Pons (tissue), 1 donor: ENCODE data around the gene XRN1.
"Not testable (repeated sequence)": the region's sequence is repeated elsewhere in the genome, so short reads cannot be mapped to it uniquely, and the experiment has no call there.

ENCODE experiments used
- DNase-seq: peaks from one replicate; pipeline ENCODE4 v3.0.0-alpha.2; 2016; ENCODE audit warnings: low spot score

The XRN1 gene

DNA sequence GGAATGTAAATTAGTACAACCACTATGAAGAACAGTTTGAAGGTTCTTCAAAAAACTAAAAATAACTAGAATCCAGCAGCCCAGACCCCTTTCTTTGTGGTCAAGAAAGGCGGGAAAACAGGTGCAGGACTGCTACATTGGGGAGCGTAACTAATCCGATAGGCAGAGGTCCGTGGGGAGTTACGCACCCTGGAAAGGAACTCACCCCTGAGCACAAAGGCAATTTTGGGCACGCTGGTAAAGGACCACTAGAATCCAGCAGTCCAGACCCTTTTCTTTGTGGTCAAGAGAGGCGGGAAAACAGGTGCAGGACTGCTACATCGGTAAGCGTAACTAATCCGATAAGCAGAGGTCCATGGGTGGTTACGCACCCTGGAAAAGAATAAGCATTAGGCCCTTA lies 9.7 kb downstream of the XRN1 start:
- DNase-seq = not testable (repeated sequence)

DNA sequence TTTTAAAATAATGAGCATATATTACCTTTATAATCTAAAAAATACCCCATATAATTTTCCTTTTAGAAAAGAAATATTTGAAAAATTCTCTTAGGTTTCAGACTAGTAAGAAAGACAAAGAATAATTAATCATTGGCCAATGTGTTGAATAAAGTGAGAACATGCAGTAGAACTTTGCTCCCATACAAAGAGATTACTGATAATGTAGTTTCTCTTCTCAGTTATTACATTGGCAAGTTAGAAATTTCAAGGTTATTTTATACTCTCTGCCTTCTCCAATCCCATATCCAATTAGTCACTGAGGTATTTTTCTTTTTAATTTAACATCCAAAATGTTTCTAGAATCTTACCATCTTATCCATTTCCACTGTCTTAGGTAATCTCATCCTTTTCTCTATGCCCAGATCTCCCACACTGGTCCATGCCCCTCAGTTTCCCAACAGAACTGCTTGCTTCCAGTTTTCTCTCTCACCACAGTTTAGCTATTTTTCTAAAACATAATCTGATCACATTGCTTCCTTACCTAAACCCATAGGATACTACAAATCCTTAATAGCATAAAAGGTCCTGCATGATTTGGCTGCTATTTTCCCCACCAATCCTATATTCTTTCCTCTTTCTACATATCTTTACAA lies 10.8 kb downstream of the XRN1 start:
- no peak for DNase-seq

DNA sequence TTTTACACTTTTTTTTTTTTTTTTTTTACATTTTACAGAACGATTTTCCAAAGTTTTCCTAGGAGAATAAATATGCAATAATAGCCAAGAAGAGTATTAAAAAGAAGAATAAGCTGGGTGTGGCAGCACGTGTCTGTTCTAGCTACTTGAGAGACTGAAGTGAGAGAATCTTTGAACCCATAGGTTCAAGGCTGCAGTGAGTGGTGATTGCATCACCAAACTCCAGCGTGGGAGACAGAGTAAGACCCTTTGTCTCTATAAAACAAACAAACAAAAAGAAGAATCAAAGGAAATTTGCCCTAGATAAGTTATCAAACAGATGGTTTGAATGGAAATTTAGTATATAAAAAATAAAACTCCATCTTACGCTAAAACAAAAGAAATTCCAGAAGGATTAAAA lies 13.3 kb downstream of the XRN1 start:
- DNase-seq = no peak

DNA sequence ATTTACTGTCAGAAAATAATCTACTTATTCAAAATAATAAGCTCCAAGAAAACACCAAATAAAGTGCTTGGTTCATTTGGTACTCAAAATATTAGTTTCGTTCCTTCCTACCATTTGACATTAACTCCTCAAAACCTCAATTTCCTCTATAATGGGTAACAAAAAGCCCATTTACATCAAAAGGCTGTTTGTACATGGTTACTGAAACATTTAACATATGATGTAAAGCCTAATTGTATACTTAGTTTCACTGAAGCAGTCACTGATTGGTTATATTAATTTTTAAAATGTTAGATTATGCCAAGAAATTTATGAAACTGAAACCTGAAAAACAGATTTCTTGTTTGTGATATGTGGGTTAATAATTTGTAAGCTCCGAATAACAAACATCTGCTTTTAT lies 14.7 kb downstream of the XRN1 start:
- DNase-seq = no peak

DNA sequence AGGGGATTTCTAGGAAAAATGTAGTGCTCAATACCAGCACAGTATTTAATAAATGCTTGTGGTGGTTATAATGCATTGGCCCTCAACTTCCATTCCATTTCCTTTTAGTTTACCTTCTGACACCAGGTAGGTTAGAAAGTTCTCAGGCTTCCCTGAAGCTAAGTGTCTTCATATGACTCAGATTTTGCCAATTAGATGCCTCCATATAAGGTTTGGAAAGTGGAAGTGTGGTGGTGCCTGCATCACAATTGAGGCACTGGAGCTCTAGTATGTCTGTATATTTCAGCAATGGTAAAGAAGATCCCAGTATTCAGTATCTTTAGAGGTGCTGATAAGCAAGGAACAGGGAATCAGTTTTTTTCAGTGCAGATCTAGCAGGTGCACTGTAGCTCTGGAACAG lies 18.3 kb downstream of the XRN1 start:
- DNase-seq = no peak

DNA sequence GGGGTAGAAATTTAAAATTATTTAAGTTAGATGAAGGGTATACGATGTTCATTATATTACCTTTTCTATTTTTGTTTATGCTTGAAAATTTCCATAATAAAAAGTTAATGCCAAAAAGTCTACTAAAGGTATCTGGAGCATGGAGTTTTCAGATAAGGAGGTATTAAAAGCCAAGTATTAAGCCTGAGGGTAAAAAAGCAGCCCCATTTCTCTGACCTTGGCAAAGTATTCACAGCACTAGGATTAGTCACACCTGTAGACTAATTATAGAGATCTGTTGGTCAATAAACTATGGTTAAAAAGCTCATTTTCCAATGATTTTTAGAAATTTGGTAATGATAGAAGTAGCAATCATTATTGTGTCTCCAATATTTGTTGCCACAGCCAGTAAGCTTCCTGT lies 23.1 kb downstream of the XRN1 start:
- DNase-seq = no peak

DNA sequence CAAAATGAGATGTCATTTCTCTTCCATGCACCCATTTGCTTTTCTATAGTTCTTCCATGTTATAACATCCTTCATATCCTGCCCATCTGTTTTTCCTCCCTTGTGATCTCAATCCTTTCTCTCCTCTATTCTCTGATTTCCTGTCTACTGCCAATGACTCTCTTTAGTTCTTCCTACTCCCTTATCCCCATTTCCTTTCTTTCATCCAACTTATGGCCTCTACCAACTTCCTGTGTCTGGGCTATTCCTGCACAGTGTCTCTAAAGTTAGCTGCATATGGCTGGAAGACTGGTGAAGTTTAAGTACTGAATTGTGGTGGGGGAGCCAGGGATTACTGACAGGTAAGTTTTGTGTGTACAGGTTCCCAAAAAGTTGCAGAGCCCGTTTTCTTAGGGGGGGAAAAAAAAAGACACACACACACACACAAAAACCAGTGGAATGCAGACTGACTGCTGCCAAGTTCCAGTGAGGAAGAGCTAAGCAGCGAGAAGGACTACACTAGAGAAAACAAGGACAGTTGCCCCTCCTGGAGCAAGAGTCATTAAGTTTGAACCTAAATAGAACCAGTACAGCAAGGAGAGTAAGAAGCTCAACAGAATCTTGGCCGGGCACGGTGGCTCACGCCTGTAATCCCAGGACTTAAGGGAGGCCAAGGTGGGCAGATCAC lies 28.8 kb downstream of the XRN1 start:
- DNase-seq = no peak

DNA sequence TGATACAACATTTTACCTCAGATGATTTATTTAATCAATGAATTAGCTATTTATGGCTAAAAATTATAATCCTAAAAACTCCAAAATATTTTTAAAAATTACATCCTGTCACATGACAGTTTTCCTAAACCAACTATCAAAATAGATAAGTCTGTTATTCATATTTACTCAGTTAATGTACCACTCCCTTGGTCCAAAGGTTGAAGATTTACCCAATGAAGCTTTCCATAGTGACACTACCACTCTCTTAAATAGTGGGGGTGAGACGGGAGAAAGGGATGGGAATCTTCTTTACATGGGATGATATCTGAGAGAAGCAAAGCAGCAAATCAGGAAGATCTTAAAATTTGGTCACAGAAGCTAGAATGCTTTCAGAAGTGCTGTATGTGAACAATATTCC lies 30.5 kb downstream of the XRN1 start:
- DNase-seq = no peak

DNA sequence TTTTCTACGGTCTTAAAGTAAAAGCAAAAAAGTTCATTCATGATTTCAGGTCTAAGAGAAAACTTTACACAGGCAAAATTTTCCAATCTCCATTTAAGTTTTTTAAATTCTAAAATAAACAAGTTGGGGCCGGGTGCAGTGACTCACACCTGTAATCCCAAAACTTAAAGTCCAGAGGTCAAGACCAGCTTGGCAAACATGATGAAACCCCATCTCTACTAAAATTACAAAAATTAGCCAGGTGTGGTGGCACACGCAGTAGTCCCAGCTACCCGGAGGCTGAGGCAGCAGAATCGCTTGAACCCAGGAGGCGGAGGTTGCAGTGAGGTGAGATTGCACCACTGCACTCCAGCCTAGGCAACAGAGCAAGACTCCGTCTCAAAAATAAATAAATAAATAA lies 47.3 kb downstream of the XRN1 start:
- not testable (repeated sequence) for DNase-seq

DNA sequence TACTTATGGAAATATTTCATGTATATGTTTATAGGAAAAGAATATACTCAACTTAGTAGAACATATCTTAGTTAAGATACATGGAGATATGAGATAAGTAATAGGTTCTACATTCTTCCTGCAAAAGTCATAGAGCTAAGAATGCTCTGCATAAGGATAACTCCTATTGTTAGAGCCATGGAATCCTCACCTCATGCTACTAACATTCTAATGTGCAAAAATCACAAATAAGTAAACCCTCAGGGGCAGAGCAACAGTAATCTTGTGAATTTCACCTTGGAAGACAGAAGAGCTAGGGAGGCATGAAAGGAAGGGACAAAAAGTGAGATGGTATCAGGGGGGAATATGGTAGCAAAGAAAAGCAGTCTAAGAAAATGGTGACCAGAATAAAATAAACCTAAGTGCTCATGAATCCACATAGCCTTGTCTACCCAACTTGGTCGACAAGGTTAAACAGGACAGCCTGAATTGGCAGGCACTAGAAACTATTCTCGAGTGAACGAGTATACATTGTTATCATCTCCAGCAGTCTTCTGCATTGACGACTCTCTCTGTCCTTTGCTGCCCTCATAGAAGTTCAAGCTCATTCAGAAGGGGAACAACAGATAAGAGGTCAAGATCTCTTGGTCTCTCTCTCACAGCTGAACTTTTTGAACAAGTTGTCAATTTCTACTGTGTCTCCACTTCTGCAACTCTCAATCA lies 52.8 kb downstream of the XRN1 start:
- no peak for DNase-seq

DNA sequence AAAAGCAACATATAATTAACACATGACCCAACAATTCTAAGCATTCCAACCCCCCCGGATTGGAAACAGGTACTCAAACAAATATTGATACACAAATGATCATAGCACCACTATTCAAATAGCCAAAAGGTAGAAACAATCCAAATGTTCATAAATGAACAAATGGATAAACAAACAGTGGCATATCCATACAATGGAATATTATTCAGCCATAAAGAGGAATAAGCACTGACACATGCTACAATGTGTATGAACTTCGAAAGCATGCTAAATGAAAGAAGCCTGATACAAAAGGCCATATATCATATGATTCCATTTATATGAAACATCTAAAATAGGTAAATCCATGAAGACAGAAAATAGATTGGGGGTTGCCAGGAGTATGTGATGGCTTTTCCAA lies 62.8 kb downstream of the XRN1 start:
- no peak for DNase-seq

DNA sequence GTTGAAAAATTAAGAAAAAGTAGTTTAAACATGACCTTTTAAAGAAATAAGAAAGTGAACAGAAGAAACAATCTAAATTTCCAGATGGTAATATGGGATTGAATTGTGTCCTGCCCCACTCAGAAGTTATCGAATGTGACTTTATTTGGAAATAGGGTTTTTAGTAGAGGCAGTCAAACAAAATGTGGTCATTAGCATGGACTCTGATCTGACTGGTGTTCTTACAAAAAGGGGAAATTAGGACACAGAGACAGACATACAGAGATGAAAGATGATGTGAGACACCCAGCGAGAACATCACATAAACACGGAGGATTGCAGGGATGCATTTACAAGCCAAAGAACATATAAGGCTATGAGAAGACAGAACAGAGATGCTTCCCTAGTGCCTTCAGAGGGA lies 73.2 kb downstream of the XRN1 start:
- DNase-seq = no peak

DNA sequence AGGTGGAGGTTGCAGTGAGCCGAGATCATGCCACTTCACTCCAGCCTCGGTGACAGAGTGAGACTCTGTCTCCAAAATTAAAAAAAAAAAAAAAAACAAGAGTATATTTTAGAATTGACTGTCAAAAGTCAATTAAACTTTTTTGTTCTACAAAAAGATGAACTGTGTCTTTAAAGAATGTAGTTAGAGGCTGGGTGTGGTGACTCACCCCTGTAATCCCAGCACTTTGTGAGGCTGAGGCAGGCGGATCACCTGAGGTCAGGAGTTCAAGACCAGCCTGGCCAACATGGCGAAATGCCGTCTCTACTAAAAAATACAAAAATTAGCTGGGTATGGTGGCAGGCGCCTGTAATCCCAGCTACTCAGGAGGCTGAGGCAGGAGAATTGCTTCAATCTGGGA lies 78.3 kb downstream of the XRN1 start:
- DNase-seq = not testable (repeated sequence)

DNA sequence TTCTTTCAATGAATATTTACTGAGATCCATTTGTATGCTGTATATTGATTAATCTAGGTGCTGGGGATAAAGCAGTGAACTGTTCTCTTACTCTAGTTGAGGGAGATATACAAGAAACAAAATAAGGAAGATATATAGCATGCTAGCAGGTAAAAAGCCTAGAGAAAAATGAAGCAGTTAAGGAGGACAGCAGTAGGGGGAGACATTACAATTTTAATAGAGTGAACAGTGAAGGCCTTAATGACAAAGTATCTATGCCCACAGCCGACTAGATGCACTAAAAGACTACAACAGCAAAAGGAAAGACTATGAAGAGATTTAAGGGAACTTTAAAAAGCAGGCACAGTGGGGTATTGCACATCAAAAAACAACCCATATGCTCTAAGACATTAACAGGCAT lies 81.4 kb downstream of the XRN1 start:
- no peak for DNase-seq

DNA sequence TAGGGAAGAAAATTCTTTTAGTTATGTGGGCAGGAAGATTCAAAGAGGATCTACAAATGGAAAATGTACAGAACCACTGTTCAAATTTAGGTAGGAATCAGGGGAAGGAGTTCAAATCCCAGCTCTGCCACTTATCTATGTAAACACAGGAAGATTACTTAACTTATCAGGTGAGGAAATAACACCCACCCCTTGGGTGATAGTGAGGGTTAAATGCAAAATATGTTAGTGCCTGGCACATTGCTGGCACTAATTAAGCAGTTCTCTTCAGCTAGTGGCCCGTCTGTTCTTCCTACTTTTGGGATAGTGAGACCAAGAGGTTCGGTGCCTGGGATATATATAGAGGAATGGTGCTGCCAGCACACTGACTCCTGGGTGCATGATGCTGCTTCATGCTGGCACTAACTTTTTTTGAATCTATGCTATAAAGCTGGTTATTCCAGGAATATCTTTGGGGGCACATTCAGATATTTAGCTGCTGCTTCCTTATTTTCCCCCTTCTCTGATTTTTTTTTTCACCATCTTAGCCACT lies 83.8 kb downstream of the XRN1 start:
- no peak for DNase-seq

DNA sequence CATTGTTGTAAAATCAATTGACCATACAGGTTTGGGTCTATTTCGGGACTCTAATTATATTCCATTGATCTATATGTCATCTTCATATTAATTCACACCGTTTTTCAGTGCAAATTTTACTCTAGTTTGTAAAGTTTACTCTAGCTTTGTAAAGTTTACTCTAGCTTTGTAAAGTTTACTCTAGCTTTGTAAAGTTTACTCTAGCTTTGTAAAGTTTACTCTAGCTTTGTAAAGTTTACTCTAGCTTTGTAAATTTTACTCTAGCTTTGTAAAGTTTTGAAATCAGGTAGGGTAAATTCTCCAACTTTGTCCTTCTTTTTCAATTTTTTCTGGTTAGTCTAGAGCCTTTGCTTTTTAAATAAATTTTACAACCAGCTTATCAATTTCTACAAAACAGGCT lies 84.4 kb downstream of the XRN1 start:
- DNase-seq = not testable (repeated sequence)

DNA sequence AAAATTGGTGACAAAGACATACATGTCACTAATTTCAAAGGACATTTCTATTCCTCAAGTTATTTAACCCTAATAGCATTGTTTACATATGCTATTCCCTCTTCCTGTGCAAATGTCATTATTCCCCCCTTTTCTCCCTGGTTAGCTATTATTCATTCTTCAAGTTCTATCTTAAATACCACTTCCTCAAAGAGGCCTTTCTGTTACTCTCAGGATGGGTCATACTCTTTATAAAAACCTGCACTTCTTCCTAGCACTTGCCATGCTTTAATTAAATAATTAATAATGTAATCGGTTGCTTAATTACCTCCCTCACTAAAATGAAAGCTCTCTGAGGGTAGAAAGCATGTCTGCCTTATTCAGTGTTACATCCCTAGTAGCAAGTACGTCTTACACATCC lies 88.5 kb downstream of the XRN1 start:
- no peak for DNase-seq

DNA sequence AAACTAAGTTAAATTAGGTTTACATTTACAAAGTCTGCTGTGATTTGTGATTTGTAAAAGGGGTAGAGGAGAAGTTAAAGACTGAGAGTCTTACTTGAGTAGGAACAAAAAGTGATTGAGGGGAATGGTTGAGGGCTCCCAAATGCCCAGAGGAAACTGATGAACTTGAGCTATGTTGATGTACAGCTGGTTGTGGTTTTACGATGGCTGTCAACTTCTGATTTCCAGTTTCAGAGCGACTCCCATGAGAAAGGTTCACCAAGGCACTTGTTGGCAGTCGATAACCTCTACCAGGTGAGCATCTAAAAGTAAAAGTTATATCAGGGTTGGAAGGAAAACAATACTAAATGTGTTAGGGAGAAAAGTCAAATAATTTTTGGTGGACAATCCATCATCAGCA lies 91.0 kb downstream of the XRN1 start:
- no peak for DNase-seq

DNA sequence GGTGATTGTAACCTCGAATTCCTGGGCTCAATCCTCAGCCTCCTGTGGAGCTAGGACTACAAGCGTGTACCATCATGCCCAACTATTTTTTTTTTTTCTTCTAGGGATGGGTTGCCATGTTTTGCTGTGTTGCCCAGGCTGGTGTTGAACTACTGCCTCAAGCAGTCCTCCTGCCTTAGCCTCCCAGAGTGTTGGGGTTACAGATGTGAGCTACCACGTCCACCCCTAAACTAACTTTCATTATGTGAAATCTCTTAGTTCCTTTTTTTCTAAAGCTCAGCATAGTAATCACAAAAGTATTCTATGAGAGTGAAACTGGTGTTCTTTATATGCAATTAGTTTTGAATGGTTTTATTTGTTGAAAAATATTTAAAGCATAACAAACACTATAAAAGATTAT lies 92.1 kb downstream of the XRN1 start:
- no peak for DNase-seq

DNA sequence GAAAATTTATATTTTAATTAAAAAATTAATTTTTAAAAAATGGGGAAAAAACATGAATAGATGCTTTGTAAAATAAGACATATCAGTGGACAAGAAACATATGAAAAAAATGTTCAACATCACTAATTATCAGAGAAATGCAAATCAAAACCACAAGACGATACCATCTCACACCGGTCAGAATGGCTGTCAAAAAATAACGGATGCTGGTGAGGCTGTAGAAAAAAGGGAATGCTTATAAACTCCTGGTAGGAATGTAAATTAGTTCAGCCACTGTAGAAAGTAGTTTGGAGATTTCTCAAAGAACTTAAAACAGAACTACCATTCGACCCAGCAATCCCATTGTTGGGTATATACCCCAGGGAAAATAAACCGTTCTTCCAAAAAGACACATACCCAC lies 93.8 kb downstream of the XRN1 start:
- no peak for DNase-seq

DNA sequence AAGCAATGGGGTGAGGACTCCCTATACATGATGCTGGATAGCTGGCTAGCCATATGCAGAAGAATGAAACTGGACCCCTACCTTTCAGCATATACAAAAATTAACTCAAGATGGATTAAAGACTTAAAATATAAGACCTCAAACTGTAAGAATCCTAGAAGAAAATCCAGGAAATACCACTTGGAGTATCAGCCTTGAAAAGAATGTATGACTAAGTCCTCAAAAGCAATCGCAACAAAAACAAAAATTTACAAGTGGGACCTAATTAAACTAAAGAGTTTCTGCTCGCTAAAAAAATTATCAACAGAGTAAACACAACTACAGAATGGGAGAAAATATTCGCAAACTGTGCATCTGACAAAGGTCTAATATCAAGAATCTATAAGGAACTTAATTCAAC lies 94.3 kb downstream of the XRN1 start:
- DNase-seq = no peak

DNA sequence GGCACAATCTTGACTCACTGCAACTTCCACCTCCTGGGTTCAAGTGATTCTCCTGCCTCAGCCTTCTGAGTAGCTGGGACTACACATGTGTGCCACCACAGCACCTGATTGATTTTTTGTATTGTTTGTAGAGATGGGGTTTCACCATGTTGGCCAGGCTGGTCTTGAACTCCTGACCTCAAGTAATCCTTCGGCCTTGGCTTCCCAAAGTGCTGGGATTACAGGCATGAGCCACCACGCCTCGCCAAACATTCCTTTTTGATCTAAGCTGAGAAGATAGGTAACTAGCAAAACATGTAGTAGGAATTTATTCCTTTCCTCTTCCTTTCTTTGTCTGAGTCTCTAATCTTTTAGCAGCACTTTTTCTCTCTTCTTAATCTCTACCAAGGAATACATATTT lies 95.1 kb downstream of the XRN1 start:
- DNase-seq = not testable (repeated sequence)

DNA sequence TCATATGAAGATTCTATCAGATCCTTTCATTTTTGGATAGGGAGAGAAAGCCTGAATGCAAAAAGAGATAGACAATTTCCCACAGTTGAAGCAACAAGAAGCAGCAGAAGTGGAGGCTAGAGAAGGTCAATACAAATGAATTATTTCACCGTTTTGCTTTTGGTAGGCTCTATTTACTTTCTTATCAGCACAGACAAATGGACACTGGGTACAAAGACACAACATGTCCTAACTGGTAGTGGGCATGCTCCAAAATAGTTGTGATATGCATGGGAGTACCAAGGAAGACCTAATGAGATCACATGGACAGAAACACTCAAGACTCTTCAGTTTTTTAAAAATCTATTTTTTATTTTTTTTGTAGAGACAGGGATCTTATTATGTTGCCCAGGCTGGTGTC lies 99.4 kb downstream of the XRN1 start:
- DNase-seq = no peak
